ENCODE results near the gene TNFRSF18. TPM values are rescaled to one million over a fixed set of nuclear protein-coding genes. Genes with fewer than 3 reads are reported as not detected.

The TNFRSF18 gene
- total RNA-seq, 2 donors from 2014 or later, result 43.6 to 250 TPM

DNA sequence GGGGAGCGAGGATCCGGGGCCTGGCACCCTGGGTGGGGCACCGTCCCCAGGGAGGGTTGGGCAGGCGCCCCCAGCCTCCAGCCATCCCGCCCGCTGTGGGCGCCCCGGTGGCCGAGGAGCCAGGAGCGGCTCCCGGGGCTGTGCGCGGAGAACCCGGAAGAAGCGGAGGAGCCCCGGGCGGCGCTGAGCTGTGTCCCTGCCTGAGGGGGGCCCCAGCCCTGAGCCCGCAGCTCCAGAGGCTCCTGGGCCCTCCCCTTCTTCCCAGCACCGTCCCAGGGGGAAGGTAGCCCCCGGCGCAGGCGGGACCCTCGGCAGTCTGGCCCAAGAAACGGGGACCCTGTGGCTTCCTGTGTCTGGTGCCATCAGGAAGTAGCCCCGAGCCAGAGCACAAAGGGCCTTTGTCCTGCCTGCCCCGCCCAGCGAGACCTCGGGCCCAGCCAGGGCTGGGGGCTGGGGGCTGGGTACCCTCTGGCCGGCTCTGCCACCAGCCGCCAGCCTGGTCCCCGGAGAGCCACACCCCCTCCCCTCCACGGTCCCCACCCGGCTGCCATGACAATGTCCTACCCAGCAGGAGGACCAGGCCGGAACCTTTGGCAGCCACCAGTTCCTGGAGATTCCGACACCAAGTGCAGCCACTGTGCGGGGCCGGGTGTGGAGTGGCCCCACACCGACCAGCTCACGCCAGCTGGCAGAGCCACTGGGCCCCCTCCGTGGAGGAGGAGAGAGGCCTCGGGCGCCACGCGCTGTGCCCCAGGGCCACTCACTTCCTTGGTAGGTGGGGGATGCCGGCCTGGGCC, 48.3 kb downstream of the TNFRSF18 start:
- DNase-seq (ENCODE audit: low spot score in 2 of 2), result peak in 1 of 2 donors; percentile 41
- ATAC-seq, result peak; percentile 67 to 70
- Mint-ChIP-seq H3K27ac (peak overlapping the region in 1 of 2 donors; percentile 44), H3K9me3 (peaks cover 5 to 17% of the 10 kb centered on the region in 2 donors), H3K36me3 (peaks cover 6 to 13% of the 10 kb centered on the region in 2 donors)

DNA sequence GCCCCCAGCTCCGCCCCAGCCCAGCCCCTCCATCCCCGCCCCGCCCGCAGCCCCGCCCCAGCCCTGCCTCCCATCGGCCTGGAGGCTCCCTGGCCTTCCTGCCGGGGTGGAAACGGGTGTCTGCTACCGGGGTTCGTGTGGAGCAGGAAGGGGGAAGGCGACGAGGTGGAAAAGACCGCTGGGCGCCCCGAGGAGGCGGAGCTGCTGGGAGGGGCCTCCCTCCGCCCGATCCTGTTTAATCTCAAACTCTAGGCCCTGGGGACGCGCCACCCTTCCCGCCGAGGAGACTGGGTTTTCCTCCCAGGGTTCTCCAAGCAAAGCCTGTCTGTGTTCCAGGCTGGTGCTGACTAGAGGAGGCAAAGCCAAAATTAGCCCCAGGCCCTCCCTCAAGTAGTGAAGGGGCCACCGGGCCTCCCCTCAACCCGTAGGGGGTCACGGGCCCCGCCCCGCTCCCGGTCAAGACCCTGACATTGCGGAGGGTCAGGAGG, 48.9 kb downstream of the TNFRSF18 start:
- peaks cover 11 to 23% of the 10 kb centered on the region in 2 donors for H3K9me3 Mint-ChIP-seq
- DNase-seq (ENCODE audit: low spot score in 2 of 2) (peak; percentile 67 to 72), ATAC-seq (peak; percentile 85)
- H3K27ac Mint-ChIP-seq, result peak overlapping the region; percentile 36 to 44
- H3K36me3 Mint-ChIP-seq, result peaks cover 12 to 19% of the 10 kb centered on the region in 2 donors

DNA sequence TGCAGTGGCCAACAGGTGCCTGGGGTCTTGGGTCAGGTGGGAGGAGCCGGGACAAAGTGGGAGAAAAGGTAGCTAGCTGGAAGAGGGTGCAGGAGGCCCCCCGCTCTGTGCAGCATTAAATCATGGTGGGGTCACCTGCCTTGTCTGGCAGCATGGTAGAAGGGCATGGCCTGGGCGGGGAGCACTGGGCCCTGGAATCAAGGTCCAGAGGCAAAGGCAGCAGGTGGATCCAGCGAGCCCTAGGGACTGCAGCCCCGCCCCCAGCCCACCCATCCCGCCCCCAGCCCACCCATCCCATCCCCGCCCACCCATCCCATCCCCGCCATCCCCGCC, 49.4 kb downstream of the TNFRSF18 start:
- no peak for DNase-seq (ENCODE audit: low spot score in 2 of 2)
- no peak overlapping the region for H3K27ac Mint-ChIP-seq
- H3K9me3 Mint-ChIP-seq, result peaks cover 15 to 28% of the 10 kb centered on the region in 2 donors
- peak in 1 of 2 donors; percentile 34 for ATAC-seq
- H3K36me3 Mint-ChIP-seq, result peaks cover 12 to 24% of the 10 kb centered on the region in 2 donors

DNA sequence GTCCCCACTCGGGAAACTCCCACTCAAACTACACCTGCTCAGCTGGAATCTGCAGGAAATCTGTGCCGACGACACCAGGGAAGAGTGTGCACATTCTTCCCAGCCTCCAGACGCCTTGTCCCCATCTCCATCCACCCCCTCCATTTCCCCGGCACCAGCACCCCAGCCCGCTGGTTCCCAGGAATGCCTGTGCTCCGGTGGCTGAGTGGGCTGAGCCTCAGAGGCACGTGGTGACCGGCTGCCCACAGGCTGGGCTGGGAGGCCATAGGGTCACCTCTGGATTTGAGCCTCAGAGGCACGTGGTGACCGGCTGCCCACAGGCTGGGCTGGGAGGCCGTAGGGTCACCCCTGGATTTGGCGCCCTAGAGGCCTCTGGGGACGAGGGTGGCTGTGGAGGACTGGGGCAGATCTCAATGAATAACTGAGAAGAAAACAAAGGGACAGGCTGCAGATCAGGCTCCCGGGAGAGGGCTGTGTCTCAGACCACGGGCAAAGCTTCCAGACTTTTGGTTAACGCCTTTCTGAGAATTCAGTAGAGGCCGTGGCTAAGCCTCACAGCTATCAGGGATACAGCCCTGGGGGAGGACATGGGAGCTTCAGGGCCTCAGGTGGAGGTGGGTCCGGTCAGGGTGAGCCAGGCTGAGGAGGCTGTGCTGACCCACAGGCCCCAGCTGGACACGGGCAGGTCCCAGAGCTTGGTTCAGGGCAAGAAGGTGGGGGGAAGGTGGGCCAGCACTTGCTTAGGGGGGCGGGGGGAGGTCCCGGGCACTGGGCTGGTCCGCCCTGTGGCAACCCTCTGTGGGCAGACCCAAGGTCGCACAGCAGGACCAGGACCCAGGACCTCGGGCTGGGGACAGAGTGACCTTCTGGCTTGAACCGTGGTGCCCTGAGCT, 50.0 kb downstream of the TNFRSF18 start:
- ATAC-seq, result no peak
- Mint-ChIP-seq H3K27ac (no peak overlapping the region), H3K36me3 (peaks cover 12 to 25% of the 10 kb centered on the region in 2 donors), H3K9me3 (peaks cover 15 to 29% of the 10 kb centered on the region in 2 donors)
- no peak for DNase-seq (ENCODE audit: low spot score in 2 of 2)

DNA sequence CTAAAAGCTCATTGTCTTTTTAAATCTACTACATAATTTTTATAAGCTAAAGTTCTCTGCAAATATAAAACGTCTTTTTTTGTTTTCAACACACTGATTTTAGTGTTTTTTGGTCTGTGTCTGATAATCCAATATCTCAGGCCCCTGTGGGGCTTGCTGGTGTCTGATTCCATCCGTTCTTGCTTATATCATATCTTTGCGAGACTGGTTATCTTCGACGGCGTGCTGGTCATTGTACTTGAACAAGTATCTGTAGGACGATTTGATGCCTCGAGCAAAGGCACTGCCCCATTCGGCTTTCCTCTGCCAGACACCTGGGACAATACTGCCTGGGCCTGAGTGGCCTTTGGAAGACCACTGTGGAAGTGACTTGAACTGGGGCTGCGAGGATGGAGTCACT, 51.1 kb downstream of the TNFRSF18 start:
- Mint-ChIP-seq H3K36me3 (peaks cover 12 to 25% of the 10 kb centered on the region in 2 donors), H3K9me3 (peaks cover 15 to 29% of the 10 kb centered on the region in 2 donors), H3K27ac (no peak overlapping the region)
- ATAC-seq (no peak), DNase-seq (ENCODE audit: low spot score in 2 of 2) (no peak)

DNA sequence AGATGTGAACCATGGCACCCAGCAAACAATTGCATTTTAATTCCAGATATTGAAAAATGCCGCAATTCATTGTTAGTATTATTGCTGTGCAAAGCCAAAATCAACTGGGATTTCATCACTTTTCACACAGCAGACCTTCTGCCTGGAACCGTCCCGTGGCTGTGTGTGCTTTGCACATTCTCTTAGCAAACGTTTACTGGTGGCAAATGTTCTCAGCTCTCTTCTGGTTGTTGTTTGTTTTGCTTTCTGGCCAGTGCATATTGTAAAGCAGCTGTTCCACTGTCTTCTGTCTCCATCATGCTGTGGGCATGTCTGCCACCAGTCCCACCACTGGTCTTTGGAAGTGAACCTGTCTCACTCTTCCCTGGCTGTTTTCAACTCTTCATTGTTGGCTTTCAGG, 52.5 kb downstream of the TNFRSF18 start:
- DNase-seq (ENCODE audit: low spot score in 2 of 2), result no peak
- H3K9me3 Mint-ChIP-seq, result peaks cover 15 to 29% of the 10 kb centered on the region in 2 donors
- H3K27ac Mint-ChIP-seq, result peak overlapping the region in 1 of 2 donors; percentile 87
- H3K36me3 Mint-ChIP-seq, result peaks cover 12 to 25% of the 10 kb centered on the region in 2 donors
- ATAC-seq, result no peak

Other genes with a start within 250 kb of the TNFRSF18 start
- 100 to 1,000 TPM in 1 of 2 donors, 10 to 100 TPM in 1; 66.3 to 112 TPM for gene NOC2L, start 247.3 kb downstream of the TNFRSF18 start, total RNA-seq
- gene KLHL17, start 246.0 kb downstream of the TNFRSF18 start, total RNA-seq, result 10 to 100 TPM; 19.9 to 26.1 TPM
- gene PLEKHN1, start 240.1 kb downstream of the TNFRSF18 start, total RNA-seq, result 1 to 10 TPM; 1.9 to 5.0 TPM
- gene PERM1, start 224.5 kb downstream of the TNFRSF18 start, total RNA-seq, result not detected
- 1 to 10 TPM; 3.2 to 4.4 TPM for gene HES4, start 206.5 kb downstream of the TNFRSF18 start, total RNA-seq
- 10 to 100 TPM; 91.6 to 97.5 TPM for gene ISG15, start 193.1 kb downstream of the TNFRSF18 start, total RNA-seq
- 10 to 100 TPM; 44.5 to 79.9 TPM for gene AGRN, start 186.5 kb downstream of the TNFRSF18 start, total RNA-seq
- gene RNF223, start 132.3 kb downstream of the TNFRSF18 start, total RNA-seq, result not detected
- 10 to 100 TPM; 20.7 to 21.2 TPM for gene C1orf159, start 90.5 kb downstream of the TNFRSF18 start, total RNA-seq
- gene TTLL10, start 32.7 kb downstream of the TNFRSF18 start, total RNA-seq, result not detected
- 100 to 1,000 TPM; 166 to 176 TPM for gene TNFRSF4, start 7.6 kb upstream of the TNFRSF18 start, total RNA-seq
- 100 to 1,000 TPM in 1 of 2 donors, 10 to 100 TPM in 1; 68.4 to 144 TPM for gene SDF4, start 25.4 kb upstream of the TNFRSF18 start, total RNA-seq
- gene B3GALT6, start 25.6 kb upstream of the TNFRSF18 start, total RNA-seq, result 10 to 100 TPM in 1 of 2 donors, 1 to 10 TPM in 1; 9.0 to 12.5 TPM
- 10 to 100 TPM in 1 of 2 donors, 1 to 10 TPM in 1; 4.0 to 17.7 TPM for gene C1QTNF12, start 40.1 kb upstream of the TNFRSF18 start, total RNA-seq
- gene UBE2J2, start 67.3 kb upstream of the TNFRSF18 start, total RNA-seq, result 10 to 100 TPM; 59.4 to 80.5 TPM
- 10 to 100 TPM in 1 of 2 donors, 1 to 10 TPM in 1; 3.2 to 11.7 TPM for gene SCNN1D, start 73.8 kb upstream of the TNFRSF18 start, total RNA-seq
- gene ACAP3, start 101.3 kb upstream of the TNFRSF18 start, total RNA-seq, result 10 to 100 TPM; 38.3 to 52.4 TPM
- 10 to 100 TPM; 15.1 to 39.5 TPM for gene PUSL1, start 102.0 kb upstream of the TNFRSF18 start, total RNA-seq
- 100 to 1,000 TPM; 119 to 142 TPM for gene INTS11, start 118.1 kb upstream of the TNFRSF18 start, total RNA-seq
- 10 to 100 TPM in 1 of 2 donors, 1 to 10 TPM in 1; 9.8 to 12.2 TPM for gene CPTP, start 118.2 kb upstream of the TNFRSF18 start, total RNA-seq
- gene TAS1R3, start 124.7 kb upstream of the TNFRSF18 start, total RNA-seq, result under 1 TPM; 0.32 to 0.43 TPM
- gene DVL1, start 142.8 kb upstream of the TNFRSF18 start, total RNA-seq, result 10 to 100 TPM; 41.9 to 44.8 TPM
- gene MXRA8, start 152.0 kb upstream of the TNFRSF18 start, total RNA-seq, result under 1 TPM in 1 of 2 donors, not detected in 1; 0.66 TPM
- 100 to 1,000 TPM; 115 to 122 TPM for gene AURKAIP1, start 168.6 kb upstream of the TNFRSF18 start, total RNA-seq
- 100 to 1,000 TPM; 108 to 174 TPM for gene CCNL2, start 192.7 kb upstream of the TNFRSF18 start, total RNA-seq
- 100 to 1,000 TPM in 1 of 2 donors, 10 to 100 TPM in 1; 82.9 to 115 TPM for gene MRPL20, start 200.7 kb upstream of the TNFRSF18 start, total RNA-seq
- under 1 TPM in 1 of 2 donors, not detected in 1; 0.29 TPM for gene ANKRD65, start 214.7 kb upstream of the TNFRSF18 start, total RNA-seq
- 1 to 10 TPM in 1 of 2 donors, under 1 TPM in 1; 0.59 to 6.9 TPM for gene VWA1, start 229.1 kb upstream of the TNFRSF18 start, total RNA-seq
- gene ATAD3C, start 243.1 kb upstream of the TNFRSF18 start, total RNA-seq, result 1 to 10 TPM; 1.1 to 1.9 TPM

Data from activated naive CD4-positive, alpha-beta T cell treated with anti-CD3 and anti-CD28 coated beads, Interleukin-2, amount 50 U/mL, for 72 hours (primary cell).